Skin of body (tissue), 2 donors: ENCODE results near the gene NTNG1. TPM values are rescaled to one million over a fixed set of nuclear protein-coding genes. Genes with fewer than 3 reads are reported as not detected.

ENCODE experiments used
- DNase-seq: peaks from one replicate; lab custom pipeline; 2025; lab: John Stamatoyannopoulos, UW
- total RNA-seq: library from RNA; depleted of rRNA; stranded (reverse); fragments of >200 nt; gene quantifications from one replicate; pipeline ENCODE4 v1.2.3, GENCODE V29; 2014

The NTNG1 gene
- total RNA-seq, 1 donor from 2014 or later: 9.1 TPM

GRCh38 chr1:107450899-107451664 lies 310.2 kb downstream of the NTNG1 start:
- no peak for DNase-seq

GRCh38 chr1:107451715-107452114 lies 310.9 kb downstream of the NTNG1 start:
- DNase-seq: no peak

GRCh38 chr1:107454791-107455190 lies 314.0 kb downstream of the NTNG1 start:
- DNase-seq: no peak

- DNase-seq: no peak
Observed at GRCh38 chr1:107457989-107458388, 317.1 kb downstream of the NTNG1 start.

- DNase-seq: no peak
Observed at GRCh38 chr1:107459204-107459904, 318.5 kb downstream of the NTNG1 start.

- no peak for DNase-seq
Observed at GRCh38 chr1:107460035-107460434, 319.2 kb downstream of the NTNG1 start.

GRCh38 chr1:107464827-107465226 lies 324.0 kb downstream of the NTNG1 start:
- DNase-seq: no peak

- no peak for DNase-seq
Observed at GRCh38 chr1:107467286-107467685, 326.4 kb downstream of the NTNG1 start.

- DNase-seq: no peak
Observed at GRCh38 chr1:107467811-107468210, 327.0 kb downstream of the NTNG1 start.

- no peak for DNase-seq
Observed at GRCh38 chr1:107473065-107473464, 332.2 kb downstream of the NTNG1 start.

GRCh38 chr1:107474877-107475612 lies 334.2 kb downstream of the NTNG1 start:
- no peak for DNase-seq

- DNase-seq: no peak
Observed at GRCh38 chr1:107477233-107477632, 336.4 kb downstream of the NTNG1 start.

GRCh38 chr1:107479865-107480350 lies 339.1 kb downstream of the NTNG1 start:
- no peak for DNase-seq

GRCh38 chr1:107480548-107481415 lies 339.9 kb downstream of the NTNG1 start:
- DNase-seq: peak; percentile 11

GRCh38 chr1:107481756-107482384 lies 341.0 kb downstream of the NTNG1 start:
- DNase-seq: no peak

GRCh38 chr1:107483949-107484348 lies 343.1 kb downstream of the NTNG1 start:
- DNase-seq: no peak

- no peak for DNase-seq
Observed at GRCh38 chr1:107486349-107486748, 345.5 kb downstream of the NTNG1 start.

- DNase-seq: no peak
Observed at GRCh38 chr1:107487506-107487905, 346.7 kb downstream of the NTNG1 start.

- DNase-seq: no peak
Observed at GRCh38 chr1:107491582-107491981, 350.7 kb downstream of the NTNG1 start.

- no peak for DNase-seq
Observed at GRCh38 chr1:107493111-107493716, 352.4 kb downstream of the NTNG1 start.
